22Rv1 (cell line): ENCODE results near the gene HAVCR2.
"Not testable (repeated sequence)": the region's sequence is repeated elsewhere in the genome, so short reads cannot be mapped to it uniquely, and the experiment has no call there.

ENCODE experiments used
- ZFX ChIP-seq: fragments of 450-650 bp; IDR thresholded peaks from 2 replicates; pipeline ENCODE4 v1.6.1; 2017; ENCODE audit warnings: antibody characterized with exemption, borderline replicate concordance
- TF ChIP-seq, protein P1 (sequence below): fragments of 450-650 bp; IDR thresholded peaks from 2 replicates; pipeline ENCODE4 v1.5.1; 2017; ENCODE audit warnings: mild to moderate bottlenecking

DNA sequence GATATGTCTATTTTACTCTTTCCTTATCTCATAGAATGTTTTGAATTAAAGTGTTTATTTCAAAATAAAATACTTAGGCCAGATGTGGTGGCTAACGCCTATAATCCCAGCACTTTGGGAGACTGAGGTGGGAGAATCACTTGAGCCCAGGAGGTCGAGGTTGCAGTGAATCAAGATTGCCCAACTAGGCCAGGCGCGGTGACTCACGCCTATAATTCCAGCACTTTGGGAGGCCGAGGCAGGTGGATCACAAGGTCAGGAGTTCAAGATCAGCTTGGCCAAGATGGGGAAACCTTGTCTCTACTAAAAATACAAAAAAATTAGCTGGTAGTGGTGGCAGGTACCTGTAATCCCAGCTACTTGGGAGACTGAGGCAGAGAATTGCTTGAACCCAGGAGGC lies 52.0 kb downstream of the HAVCR2 start:
- TF ChIP-seq, protein P1, sequence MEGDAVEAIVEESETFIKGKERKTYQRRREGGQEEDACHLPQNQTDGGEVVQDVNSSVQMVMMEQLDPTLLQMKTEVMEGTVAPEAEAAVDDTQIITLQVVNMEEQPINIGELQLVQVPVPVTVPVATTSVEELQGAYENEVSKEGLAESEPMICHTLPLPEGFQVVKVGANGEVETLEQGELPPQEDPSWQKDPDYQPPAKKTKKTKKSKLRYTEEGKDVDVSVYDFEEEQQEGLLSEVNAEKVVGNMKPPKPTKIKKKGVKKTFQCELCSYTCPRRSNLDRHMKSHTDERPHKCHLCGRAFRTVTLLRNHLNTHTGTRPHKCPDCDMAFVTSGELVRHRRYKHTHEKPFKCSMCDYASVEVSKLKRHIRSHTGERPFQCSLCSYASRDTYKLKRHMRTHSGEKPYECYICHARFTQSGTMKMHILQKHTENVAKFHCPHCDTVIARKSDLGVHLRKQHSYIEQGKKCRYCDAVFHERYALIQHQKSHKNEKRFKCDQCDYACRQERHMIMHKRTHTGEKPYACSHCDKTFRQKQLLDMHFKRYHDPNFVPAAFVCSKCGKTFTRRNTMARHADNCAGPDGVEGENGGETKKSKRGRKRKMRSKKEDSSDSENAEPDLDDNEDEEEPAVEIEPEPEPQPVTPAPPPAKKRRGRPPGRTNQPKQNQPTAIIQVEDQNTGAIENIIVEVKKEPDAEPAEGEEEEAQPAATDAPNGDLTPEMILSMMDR = not testable (repeated sequence)
- not testable (repeated sequence) for TF ChIP-seq ZFX
